MCF 10A (cell line): ENCODE measurements around the gene ZNF223. TPM values are rescaled to one million over a fixed set of nuclear protein-coding genes. Genes with fewer than 3 reads are reported as not detected.
A peak's percentile ranks its signal among the peaks of the same experiment; 100 is the strongest.

ENCODE experiments used
- BruUV-seq: library from RNA; stranded (reverse); fragments of 400-500 nt; replicated peaks from 2 replicates; lab custom pipeline; 2021; lab: Mats Ljungman, UMichigan
- CTCF ChIA-PET: fragments of 300-600 bp; sonication (Branson Sonifier 250); formaldehyde crosslinking; extraction: SDS; loops from one replicate; lab custom pipeline; 2021; ENCODE audit warnings: antibody characterized with exemption, inconsistent platforms; lab: Yijun Ruan, JAX
- POLR2A ChIA-PET: fragments of 300-600, 350-650 bp; sonication (Branson Sonifier 250); formaldehyde crosslinking; extraction: SDS; loops from one replicate; lab custom pipeline; 2020; ENCODE audit warnings: antibody characterized with exemption, inconsistent platforms; lab: Yijun Ruan, JAX
- DNase-seq: peaks from one replicate; pipeline ENCODE4 v3.0.0-alpha.2; 2018; ENCODE audit not compliant: unreplicated experiment
- H3K27ac Mint-ChIP-seq: one replicate; pipeline ENCODE4 v1.8.0; 2022; ENCODE audit warnings: mild to moderate bottlenecking, low read depth, mixed read lengths; ENCODE audit not compliant: unreplicated experiment
- H3K27me3 Mint-ChIP-seq: one replicate; pipeline ENCODE4 v1.8.0; 2022; ENCODE audit warnings: mixed read lengths; ENCODE audit not compliant: insufficient read depth, unreplicated experiment
- H3K36me3 Mint-ChIP-seq: one replicate; pipeline ENCODE4 v1.8.0; 2022; ENCODE audit warnings: mild to moderate bottlenecking, moderate library complexity, mixed read lengths; ENCODE audit not compliant: insufficient read depth, unreplicated experiment
- H3K4me1 Mint-ChIP-seq: one replicate; pipeline ENCODE4 v1.8.0; 2022; ENCODE audit warnings: mixed read lengths; ENCODE audit not compliant: insufficient read depth, unreplicated experiment
- H3K4me3 Mint-ChIP-seq: one replicate; pipeline ENCODE4 v1.8.0; 2022; ENCODE audit warnings: mild to moderate bottlenecking, moderate library complexity, mixed read lengths; ENCODE audit not compliant: unreplicated experiment
- H3K9me3 Mint-ChIP-seq: one replicate; pipeline ENCODE4 v1.8.0; 2022; ENCODE audit warnings: mixed read lengths; ENCODE audit not compliant: unreplicated experiment
- intact Hi-C: fragments of 100-400 bp; cut with micrococcal nuclease; formaldehyde crosslinking; loops from 2 replicates; pipeline ENCODE4 v1.14.1; 2022
- total RNA-seq: library from RNA; stranded (reverse); gene quantifications from 2 replicates; pipeline ENCODE4 v1.2.3, GENCODE V29; 2022
- TF ChIP-seq, protein P1 (sequence below): fragments of 200-600 bp; IDR thresholded peaks from one replicate; pipeline ENCODE4 v1.8.0; 2022; ENCODE audit warnings: antibody characterized with exemption, mild to moderate bottlenecking; ENCODE audit not compliant: unreplicated experiment

ZNF223 gene
- total RNA-seq, 1 experiment from 2014 or later, result 0.56 TPM

DNA sequence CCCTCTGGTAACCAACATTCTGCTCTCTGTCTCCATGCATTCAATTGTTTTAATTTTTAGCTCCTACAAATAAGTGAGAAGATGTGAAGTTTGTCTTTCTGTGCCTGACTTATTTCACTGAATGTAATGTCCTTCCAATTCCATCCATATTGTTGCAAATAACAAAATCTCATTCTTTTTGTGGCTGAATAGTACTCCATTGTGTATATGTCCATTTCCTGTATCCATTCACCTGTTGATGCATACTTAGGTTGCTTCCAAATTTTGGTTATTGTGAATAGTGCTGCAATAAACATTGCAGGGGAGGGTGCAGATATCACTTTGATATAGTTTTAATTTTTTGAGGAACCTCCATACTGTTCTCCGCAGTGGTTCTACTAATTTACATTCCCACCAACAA lies 17.6 kb downstream of the ZNF223 start:
- Mint-ChIP-seq H3K27ac (no peak overlapping the region), H3K9me3 (peaks cover 34% of the 10 kb centered on the region), H3K4me3 (no peak overlapping the region), H3K27me3 (no peaks in the 10 kb centered on the region), H3K4me1 (peaks cover 17% of the 10 kb centered on the region), H3K36me3 (peaks cover 8% of the 10 kb centered on the region)
- POLR2A ChIA-PET, result interaction anchor here (0.7 to 1.1 kb wide), 2 partner anchors 25 to 847 kb away, joined by 3 to 4 read pairs; partner anchors contain the start of gene ZNF224
- BruUV-seq, result no TSS peak
- TF ChIP-seq, protein P1, sequence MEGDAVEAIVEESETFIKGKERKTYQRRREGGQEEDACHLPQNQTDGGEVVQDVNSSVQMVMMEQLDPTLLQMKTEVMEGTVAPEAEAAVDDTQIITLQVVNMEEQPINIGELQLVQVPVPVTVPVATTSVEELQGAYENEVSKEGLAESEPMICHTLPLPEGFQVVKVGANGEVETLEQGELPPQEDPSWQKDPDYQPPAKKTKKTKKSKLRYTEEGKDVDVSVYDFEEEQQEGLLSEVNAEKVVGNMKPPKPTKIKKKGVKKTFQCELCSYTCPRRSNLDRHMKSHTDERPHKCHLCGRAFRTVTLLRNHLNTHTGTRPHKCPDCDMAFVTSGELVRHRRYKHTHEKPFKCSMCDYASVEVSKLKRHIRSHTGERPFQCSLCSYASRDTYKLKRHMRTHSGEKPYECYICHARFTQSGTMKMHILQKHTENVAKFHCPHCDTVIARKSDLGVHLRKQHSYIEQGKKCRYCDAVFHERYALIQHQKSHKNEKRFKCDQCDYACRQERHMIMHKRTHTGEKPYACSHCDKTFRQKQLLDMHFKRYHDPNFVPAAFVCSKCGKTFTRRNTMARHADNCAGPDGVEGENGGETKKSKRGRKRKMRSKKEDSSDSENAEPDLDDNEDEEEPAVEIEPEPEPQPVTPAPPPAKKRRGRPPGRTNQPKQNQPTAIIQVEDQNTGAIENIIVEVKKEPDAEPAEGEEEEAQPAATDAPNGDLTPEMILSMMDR, result no peak
- no peak for DNase-seq
- CTCF ChIA-PET, result interaction anchor here (0.6 kb wide), 1 partner anchor 14 kb away, joined by 3 read pairs; no protein-coding TSS in a partner anchor
- intact Hi-C loops, result no loop called here

DNA sequence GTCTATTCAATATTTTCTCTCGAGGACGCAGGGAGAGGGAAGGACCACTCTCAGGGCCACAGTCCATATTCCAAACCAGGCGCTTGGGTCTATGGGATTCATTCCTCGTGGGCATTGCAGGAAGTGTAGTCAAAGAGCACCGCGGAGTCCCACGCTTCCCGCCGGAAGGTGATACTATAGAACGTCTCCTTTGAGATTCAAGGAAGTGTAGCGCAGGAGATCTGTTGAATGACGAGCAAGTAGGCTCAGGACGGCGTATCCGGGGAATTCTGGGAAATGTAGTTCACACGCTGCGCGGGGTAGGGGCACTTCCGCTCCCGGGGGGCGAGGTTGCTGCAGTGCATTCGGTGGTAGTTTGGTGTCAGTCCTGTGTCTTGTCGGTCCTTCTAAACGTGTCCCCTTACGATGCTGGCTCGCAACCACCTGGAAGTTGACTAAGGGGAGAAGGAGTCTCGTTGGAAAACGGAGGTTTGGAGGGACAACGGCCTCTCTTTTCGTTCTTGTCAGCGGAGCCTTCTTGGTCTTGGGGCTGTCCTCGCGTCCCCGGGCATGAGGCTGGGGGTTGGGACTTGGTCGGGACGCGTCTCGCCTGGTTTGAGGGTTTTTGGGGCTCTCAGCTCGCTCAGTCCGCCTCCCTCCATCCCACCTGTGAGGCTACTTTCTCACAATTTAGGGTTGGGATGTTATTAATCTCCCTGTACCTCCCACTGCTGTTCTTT lies 20.1 kb downstream of the ZNF223 start, which contains the start of gene ZNF284:
TSS of gene ZNF284 (plus strand) at position 336 of the 719 bp plus-strand sequence. CDS start 4,231 bp downstream, outside the sequence.
- Mint-ChIP-seq H3K27ac (peak within 1 kb of the TSS; percentile 84), H3K4me1 (peaks cover 17% of the 10 kb centered on the region), H3K36me3 (peaks cover 8% of the 10 kb centered on the region), H3K27me3 (no peaks in the 10 kb centered on the region), H3K9me3 (peaks cover 23% of the 10 kb centered on the region), H3K4me3 (peak within 1 kb of the TSS; percentile 83)
- intact Hi-C loops, result loop anchor here (1.0 to 2.0 kb wide), 3 partner anchors 22 to 137 kb away; partner anchors contain the start of genes ZNF224, ZNF230 and ZNF45
- TSS peak; percentile 66 for BruUV-seq
- ChIA-PET POLR2A (interaction anchor here (0.6 to 3.2 kb wide), 10 partner anchors 20 to 247 kb away, joined by 3 to 29 read pairs (median 4); partner anchors contain the start of genes ZNF223, ZNF224 and ZNF225), CTCF (interaction anchor here (1.1 to 2.1 kb wide), 2 partner anchors 23 to 64 kb away, joined by 4 to 7 read pairs; partner anchors contain the start of gene ZNF224)
- peak; percentile 92 for DNase-seq
- TF ChIP-seq, protein P1, result no peak

DNA sequence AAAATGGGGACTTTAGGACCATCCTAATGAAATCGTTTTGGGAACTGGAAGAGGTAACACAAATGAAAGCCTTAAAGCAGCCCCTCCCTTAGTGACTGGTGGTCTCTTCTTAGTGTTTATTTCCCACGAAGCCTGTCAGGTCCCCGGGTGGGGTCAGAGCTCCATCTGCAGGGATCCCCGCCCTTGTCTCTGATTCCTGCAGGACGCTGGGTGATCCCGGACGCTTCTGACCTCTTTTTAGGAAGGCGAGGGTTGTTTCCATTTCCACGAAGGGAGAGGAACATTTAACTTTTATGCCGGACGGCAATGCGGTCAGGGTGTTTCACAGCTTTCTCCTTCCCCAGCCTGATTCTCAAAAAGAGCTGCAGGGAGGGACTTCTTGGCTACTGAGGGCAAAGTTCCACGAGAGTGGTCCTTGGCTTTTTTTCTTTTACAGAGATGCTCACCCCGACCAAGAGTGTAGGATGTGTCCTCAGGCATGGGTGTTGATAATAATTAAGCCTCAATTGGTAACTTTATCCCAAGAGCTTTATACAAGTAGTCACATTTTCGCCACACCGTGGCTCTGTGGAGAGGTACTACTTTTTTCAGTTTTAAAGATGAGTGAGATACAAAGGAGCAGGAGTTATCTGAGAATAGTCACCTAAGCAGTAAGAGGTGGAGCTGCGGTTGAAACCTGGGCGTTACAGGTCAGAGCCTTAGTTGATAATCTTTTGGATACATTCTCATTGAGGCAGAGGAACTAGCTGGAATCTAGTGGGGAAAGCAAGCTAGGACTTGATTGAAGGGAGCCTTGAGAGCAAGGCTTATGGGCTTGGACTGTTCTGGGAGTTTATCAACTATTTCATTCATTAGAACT lies 20.9 kb downstream of the ZNF223 start:
- no TSS peak for BruUV-seq
- DNase-seq, result peak; percentile 6
- Mint-ChIP-seq H3K36me3 (peaks cover 11% of the 10 kb centered on the region), H3K9me3 (peaks cover 23% of the 10 kb centered on the region), H3K4me1 (peaks cover 17% of the 10 kb centered on the region), H3K4me3 (peak overlapping the region; percentile 83), H3K27ac (peak overlapping the region; percentile 84), H3K27me3 (no peaks in the 10 kb centered on the region)
- ChIA-PET POLR2A (interaction anchor here (0.6 to 3.2 kb wide), 14 partner anchors 19 to 545 kb away, joined by 3 to 29 read pairs (median 4); partner anchors contain the start of genes ZNF223, ZNF224, ZNF225 and ZNF226), CTCF (interaction anchor here (0.5 to 2.1 kb wide), 5 partner anchors 8 to 240 kb away, joined by 4 to 7 read pairs (median 4); partner anchors contain the start of gene ZNF224)
- intact Hi-C loops, result loop anchor here (1.0 to 2.0 kb wide), 3 partner anchors 22 to 137 kb away; partner anchors contain the start of genes ZNF224, ZNF230 and ZNF45
- TF ChIP-seq, protein P1, result no peak
